PFSK-1 (cell line): ENCODE results near the gene PAFAH1B2.

Experiments
- FOXP2 ChIP-seq: optimal IDR thresholded peaks from 2 replicates; pipeline ENCODE3; 2011; ENCODE audit warnings: borderline replicate concordance, control low read depth, inconsistent platforms; ENCODE audit not compliant: insufficient read depth; ENCODE audit errors: extremely low read length, extremely low read depth
- POLR2AphosphoS5 ChIP-seq: IDR thresholded peaks from 2 replicates; pipeline ENCODE4 v1.6.1; 2012; ENCODE audit warnings: low read depth, mild to moderate bottlenecking, control low read depth, low read length, moderate library complexity
- SIN3A ChIP-seq: IDR thresholded peaks from 2 replicates; pipeline ENCODE4 v1.6.1; 2012; ENCODE audit warnings: mild to moderate bottlenecking, low read length, moderate library complexity, borderline replicate concordance; ENCODE audit not compliant: insufficient read depth
- TAF1 ChIP-seq: IDR thresholded peaks from 2 replicates; pipeline ENCODE4 v1.6.1; 2012; ENCODE audit warnings: low read length, control low read depth, borderline replicate concordance; ENCODE audit not compliant: insufficient read depth
- TF ChIP-seq, protein P1 (sequence below), 2 experiments: IDR thresholded peaks; 2 replicates each; pipeline versions ENCODE4 v1.6.1 to v1.8.0; 2011 to 2012; ENCODE audit warnings: low read depth in 2 of 2, low read length in 2 of 2, control low read depth in 1 of 2, inconsistent platforms in 1 of 2, mild to moderate bottlenecking in 1 of 2, moderate library complexity in 1 of 2; ENCODE audit not compliant: insufficient read depth in 1 of 2

The PAFAH1B2 gene

DNA sequence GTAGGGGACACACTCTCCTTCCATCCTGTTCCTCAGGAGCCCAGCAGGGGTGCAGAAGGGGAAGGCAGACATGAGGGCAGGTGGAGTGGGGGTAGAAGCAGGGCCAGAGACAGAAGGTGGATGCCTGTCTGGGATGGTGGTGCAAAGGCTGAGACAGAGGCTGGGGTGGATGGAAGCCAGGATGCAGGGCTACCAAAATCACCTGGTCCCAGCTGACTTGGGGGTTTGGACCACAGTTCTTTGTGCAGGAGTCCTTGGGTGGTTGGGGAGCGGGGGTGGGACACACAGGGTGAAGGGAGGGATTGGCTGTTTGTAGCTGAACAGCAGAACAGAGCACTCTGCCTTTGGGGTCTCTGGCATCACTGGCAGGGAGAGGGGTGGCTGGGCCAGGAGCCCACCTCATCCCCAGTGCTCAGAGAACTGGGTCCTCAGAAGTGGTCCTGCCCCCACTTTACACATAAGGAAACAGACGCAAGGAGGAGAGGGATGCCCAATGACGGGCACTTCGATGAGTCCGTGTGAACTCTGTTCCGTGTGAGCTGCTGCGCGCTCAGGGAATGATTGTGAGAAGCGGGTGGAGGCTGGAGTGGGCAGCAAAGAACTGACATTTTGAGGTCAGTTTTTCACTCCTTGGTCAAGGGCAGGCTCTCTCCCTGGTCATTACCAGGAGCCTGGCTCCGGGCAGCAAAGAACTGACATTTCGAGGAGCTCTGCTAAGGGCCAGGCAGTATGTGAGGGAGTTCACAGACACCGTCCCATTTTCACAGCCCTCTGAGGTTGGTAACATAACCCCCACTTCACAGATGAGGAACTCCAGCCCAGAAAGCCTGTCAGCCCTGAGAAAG lies 56.9 kb downstream of the PAFAH1B2 start:
- TF ChIP-seq TAF1 (no peak), POLR2AphosphoS5 (no peak), FOXP2 (no peak), SIN3A (no peak)
- TF ChIP-seq, protein P1, sequence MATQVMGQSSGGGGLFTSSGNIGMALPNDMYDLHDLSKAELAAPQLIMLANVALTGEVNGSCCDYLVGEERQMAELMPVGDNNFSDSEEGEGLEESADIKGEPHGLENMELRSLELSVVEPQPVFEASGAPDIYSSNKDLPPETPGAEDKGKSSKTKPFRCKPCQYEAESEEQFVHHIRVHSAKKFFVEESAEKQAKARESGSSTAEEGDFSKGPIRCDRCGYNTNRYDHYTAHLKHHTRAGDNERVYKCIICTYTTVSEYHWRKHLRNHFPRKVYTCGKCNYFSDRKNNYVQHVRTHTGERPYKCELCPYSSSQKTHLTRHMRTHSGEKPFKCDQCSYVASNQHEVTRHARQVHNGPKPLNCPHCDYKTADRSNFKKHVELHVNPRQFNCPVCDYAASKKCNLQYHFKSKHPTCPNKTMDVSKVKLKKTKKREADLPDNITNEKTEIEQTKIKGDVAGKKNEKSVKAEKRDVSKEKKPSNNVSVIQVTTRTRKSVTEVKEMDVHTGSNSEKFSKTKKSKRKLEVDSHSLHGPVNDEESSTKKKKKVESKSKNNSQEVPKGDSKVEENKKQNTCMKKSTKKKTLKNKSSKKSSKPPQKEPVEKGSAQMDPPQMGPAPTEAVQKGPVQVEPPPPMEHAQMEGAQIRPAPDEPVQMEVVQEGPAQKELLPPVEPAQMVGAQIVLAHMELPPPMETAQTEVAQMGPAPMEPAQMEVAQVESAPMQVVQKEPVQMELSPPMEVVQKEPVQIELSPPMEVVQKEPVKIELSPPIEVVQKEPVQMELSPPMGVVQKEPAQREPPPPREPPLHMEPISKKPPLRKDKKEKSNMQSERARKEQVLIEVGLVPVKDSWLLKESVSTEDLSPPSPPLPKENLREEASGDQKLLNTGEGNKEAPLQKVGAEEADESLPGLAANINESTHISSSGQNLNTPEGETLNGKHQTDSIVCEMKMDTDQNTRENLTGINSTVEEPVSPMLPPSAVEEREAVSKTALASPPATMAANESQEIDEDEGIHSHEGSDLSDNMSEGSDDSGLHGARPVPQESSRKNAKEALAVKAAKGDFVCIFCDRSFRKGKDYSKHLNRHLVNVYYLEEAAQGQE (IDR thresholded peaks at IDR 0.05; ENCODE audit: insufficient read depth in 1 of 2, low read depth in 2 of 2, low read length in 2 of 2), result no peak

DNA sequence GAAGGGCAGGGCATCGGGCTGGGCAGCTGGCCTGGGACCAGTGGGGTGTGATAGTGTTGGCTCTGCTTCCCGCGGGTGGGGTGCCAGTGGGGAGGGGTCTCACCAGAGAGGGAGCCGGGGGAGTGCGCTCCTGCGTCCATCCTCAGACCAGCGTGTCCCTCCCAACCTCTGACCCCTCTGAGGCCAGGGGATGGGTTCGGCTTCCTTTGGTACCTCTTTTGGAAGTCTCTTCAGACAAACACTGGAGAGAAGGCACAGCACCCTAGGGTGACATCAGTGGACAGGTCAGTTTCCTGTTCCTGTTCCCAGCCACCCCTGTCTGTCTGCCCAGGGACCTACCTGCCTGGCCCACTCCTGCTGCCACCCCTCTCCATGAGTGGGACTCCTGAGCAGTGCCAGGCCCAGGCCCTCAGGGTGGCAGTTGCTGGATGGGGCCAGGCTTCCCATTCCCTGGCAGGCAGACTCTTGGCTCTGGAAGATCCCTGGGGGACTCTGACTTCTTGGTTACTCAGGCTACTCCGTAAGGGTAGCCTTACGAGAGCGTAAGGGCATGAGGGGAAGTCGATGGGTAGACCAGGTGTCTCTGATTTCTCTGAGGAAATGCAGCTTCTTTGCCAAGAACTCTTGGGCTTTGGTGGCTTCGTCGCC lies 57.7 kb downstream of the PAFAH1B2 start:
- TF ChIP-seq FOXP2, result no peak
- no peak for TF ChIP-seq SIN3A
- TF ChIP-seq, protein P1 (IDR thresholded peaks at IDR 0.05; ENCODE audit: insufficient read depth in 1 of 2, low read depth in 2 of 2, low read length in 2 of 2), result no peak
- TF ChIP-seq POLR2AphosphoS5, result no peak
- no peak for TF ChIP-seq TAF1

DNA sequence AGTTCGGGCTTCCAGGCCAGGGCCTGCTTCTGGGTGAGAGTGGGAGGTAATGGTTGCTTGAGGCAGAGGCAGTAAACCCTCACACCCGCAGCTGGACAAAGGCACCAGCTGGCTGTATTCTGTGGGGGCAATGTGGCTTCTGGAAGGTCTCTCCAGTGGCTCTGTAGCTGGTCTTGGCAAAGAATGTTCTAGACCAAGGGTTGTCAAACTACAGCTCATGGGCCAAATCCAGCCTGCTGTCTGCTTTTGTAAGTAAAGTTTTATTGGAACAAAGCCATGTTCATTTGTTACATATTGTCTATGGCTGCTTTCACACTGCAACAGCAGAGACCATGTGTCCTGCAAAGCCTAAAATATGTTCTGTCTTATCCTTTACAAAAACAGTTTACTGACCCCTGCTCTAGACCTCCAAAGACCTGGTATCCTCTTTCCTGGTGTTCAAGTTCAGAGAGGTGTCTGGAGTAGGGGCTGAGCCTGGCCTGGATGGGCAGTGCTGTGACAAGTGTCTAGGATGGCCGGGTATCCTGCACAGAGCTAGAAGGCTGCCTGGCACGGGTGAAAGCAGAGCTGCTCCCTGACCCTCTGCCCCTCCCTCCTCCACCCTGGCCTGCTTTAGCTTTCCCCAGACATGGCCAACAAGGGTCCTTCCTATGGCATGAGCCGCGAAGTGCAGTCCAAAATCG lies 58.4 kb downstream of the PAFAH1B2 start:
- no peak for TF ChIP-seq SIN3A
- no peak for TF ChIP-seq FOXP2
- TF ChIP-seq POLR2AphosphoS5, result no peak
- TF ChIP-seq, protein P1 (IDR thresholded peaks at IDR 0.05; ENCODE audit: insufficient read depth in 1 of 2, low read depth in 2 of 2, low read length in 2 of 2), result no peak
- no peak for TF ChIP-seq TAF1

DNA sequence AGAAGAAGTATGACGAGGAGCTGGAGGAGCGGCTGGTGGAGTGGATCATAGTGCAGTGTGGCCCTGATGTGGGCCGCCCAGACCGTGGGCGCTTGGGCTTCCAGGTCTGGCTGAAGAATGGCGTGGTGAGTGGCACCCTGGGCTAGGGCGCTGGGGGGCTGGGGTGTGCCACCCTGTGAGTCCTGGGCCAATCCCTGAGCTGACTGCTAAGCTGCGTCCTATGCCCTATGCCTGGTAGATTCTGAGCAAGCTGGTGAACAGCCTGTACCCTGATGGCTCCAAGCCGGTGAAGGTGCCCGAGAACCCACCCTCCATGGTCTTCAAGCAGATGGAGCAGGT lies 59.0 kb downstream of the PAFAH1B2 start:
- TF ChIP-seq FOXP2 (no peak), SIN3A (no peak), TAF1 (no peak), POLR2AphosphoS5 (no peak)
- TF ChIP-seq, protein P1 (IDR thresholded peaks at IDR 0.05; ENCODE audit: insufficient read depth in 1 of 2, low read depth in 2 of 2, low read length in 2 of 2), result no peak
